Measurements from ENCODE around the gene PTGER3. TPM values are rescaled to one million over a fixed set of nuclear protein-coding genes. Genes with fewer than 3 reads are reported as not detected.

PTGER3 gene
- total RNA-seq, 6 donors from 2014 or later = 0.44 to 4.9 (median 1.4) TPM; not detected in 1

DNA sequence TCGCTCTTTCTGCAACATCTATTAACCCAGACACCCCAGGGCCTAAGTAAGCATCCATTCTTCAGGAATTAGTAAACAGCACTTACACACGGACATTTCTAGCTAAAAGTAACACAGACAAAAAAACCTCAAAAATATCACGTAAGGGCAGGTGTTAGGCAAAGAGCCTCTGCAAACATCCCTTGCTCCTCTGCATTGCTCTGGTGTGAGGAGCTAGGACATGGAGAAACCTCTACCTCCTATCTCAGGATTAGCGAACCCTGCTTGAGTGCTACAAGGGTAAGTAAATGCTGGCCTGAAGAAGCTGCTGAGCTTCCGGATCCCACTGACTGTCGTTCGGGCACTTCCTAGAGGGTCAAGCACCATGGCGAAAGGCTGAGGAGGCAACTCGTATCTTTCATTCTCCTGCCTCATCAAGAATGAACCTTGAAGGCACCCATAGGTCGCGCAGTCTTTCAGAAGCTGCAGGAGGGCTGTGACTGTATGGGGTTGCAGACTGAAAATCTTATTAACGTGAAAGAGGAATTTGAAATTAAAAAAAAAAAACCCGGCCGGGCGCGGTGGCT, 2.1 kb downstream of the PTGER3 start:
- Histone ChIP-seq H3K4me3 (no peak overlapping the region), H3K27me3 (peaks cover 0 to 21% (median 13%) of the 10 kb centered on the region in 4 donors)

DNA sequence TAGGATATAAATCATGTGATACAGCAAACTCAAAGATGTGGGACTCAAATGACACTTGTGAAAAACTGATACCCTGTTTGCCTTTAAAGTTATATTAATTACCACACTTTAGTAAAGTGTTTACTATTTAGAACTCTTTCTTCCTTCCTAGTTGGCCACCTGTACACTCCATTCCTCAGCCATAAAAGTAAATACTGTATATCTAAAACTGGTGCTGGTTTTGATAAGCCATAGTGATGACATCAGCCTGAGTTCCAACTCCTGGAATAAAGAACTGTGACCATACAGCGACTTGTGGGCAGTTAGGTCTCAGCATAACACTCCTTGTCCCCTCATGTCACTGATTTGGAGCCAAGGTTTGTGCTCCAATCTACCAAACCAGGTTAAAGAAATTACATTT, 2.8 kb downstream of the PTGER3 start:
- H3K27ac ChIP-seq = no peak overlapping the region
- TF ChIP-seq POLR2AphosphoS5 (IDR thresholded peaks at IDR 0.05) (no peak), EP300 (IDR thresholded peaks at IDR 0.05) (no peak), POLR2A (IDR thresholded peaks at IDR 0.05) (no peak)
- TF ChIP-seq, protein P1, sequence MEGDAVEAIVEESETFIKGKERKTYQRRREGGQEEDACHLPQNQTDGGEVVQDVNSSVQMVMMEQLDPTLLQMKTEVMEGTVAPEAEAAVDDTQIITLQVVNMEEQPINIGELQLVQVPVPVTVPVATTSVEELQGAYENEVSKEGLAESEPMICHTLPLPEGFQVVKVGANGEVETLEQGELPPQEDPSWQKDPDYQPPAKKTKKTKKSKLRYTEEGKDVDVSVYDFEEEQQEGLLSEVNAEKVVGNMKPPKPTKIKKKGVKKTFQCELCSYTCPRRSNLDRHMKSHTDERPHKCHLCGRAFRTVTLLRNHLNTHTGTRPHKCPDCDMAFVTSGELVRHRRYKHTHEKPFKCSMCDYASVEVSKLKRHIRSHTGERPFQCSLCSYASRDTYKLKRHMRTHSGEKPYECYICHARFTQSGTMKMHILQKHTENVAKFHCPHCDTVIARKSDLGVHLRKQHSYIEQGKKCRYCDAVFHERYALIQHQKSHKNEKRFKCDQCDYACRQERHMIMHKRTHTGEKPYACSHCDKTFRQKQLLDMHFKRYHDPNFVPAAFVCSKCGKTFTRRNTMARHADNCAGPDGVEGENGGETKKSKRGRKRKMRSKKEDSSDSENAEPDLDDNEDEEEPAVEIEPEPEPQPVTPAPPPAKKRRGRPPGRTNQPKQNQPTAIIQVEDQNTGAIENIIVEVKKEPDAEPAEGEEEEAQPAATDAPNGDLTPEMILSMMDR (IDR thresholded peaks at IDR 0.05) = no peak
- no peaks in the 10 kb centered on the region for H3K9me3 ChIP-seq
- 61 to 83% methylated on average over 1 of the region's 1 CpG for WGBS, 2 donors
- DNase-seq (no peak), ATAC-seq (ENCODE audit: low FRiP score in 2 of 2) (no peak)
- no peak overlapping the region for H3K4me3 ChIP-seq
- H3K4me1 ChIP-seq = peaks cover 15 to 22% (median 17%) of the 10 kb centered on the region in 4 donors
- peaks cover 0 to 21% (median 13%) of the 10 kb centered on the region in 4 donors for H3K27me3 ChIP-seq
- no peaks in the 10 kb centered on the region for H3K36me3 ChIP-seq

More for the DNA sequence above, 2.1 kb downstream of the PTGER3 start:
- Histone ChIP-seq H3K9me3 (no peaks in the 10 kb centered on the region), H3K27ac (no peak overlapping the region), H3K4me1 (peaks cover 15 to 22% (median 17%) of the 10 kb centered on the region in 4 donors), H3K36me3 (no peaks in the 10 kb centered on the region)
- DNase-seq (no peak), ATAC-seq (ENCODE audit: low FRiP score in 2 of 2) (no peak)
- 81 to 90% methylated on average over 16 of the region's 16 CpGs for WGBS, 2 donors
- no peak for TF ChIP-seq POLR2AphosphoS5 (IDR thresholded peaks at IDR 0.05)
- TF ChIP-seq, protein P1 (IDR thresholded peaks at IDR 0.05) = no peak

DNA sequence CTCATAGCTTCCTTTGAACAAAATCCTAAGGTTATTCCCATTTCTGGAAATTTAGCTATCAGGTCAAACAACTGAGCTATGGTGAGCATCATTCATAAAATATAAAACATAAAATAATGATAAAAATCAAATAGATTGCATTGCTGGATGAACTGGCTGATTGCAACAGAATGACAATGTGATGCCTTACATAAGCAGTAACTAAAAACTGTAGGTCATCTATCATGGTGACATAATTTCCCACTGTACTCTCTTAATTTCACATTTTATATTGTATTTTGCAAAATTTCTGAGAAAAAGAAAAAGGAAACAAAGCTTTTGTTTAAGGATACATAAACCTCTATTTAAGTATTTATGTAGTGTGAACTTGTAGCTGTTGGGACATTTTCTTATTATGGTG, 4.6 kb downstream of the PTGER3 start:
- DNase-seq (no peak), ATAC-seq (ENCODE audit: low FRiP score in 2 of 2) (no peak)
- TF ChIP-seq, protein P1 (IDR thresholded peaks at IDR 0.05) = no peak
- TF ChIP-seq POLR2A (IDR thresholded peaks at IDR 0.05) = no peak
- no peak for TF ChIP-seq EP300 (IDR thresholded peaks at IDR 0.05)
- no peak for TF ChIP-seq POLR2AphosphoS5 (IDR thresholded peaks at IDR 0.05)
- H3K9me3 ChIP-seq = no peaks in the 10 kb centered on the region
- H3K4me1 ChIP-seq = peaks cover 15 to 19% (median 17%) of the 10 kb centered on the region in 4 donors
- H3K4me3 ChIP-seq = no peak overlapping the region
- H3K27me3 ChIP-seq = peaks cover 0 to 19% (median 11%) of the 10 kb centered on the region in 4 donors
- H3K27ac ChIP-seq = no peak overlapping the region
- H3K36me3 ChIP-seq = no peaks in the 10 kb centered on the region

DNA sequence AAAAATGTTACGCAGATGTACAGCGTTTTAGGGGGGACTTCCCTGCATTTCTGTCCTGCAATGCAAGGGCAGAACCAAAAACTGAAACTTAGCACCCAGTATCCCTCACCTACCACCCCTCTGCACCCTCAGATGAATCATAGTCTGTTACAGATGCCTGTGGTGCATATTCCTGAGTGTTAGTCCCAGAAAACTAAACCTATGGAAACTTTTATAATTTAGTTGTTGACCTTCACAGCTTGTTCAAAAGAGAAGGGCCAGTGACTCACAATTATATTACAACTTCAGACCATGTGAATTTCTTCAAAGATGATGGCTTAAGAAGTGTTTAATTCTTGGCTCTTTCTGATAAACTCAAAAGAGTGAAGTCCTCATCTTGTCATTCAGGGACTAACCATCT, 5.8 kb downstream of the PTGER3 start:
- ATAC-seq (ENCODE audit: low FRiP score in 2 of 2) = no peak

More for the DNA sequence above, 5.8 kb downstream of the PTGER3 start:
- H3K9me3 ChIP-seq = no peaks in the 10 kb centered on the region
- H3K4me3 ChIP-seq = no peak overlapping the region
- H3K4me1 ChIP-seq = peaks cover 3 to 6% (median 5%) of the 10 kb centered on the region in 4 donors
- WGBS, 2 donors = 74 to 84% methylated on average over 2 of the region's 2 CpGs
- H3K27ac ChIP-seq = no peak overlapping the region
- TF ChIP-seq EP300 (IDR thresholded peaks at IDR 0.05) = no peak
- TF ChIP-seq POLR2A (IDR thresholded peaks at IDR 0.05) = no peak
- TF ChIP-seq, protein P1 (IDR thresholded peaks at IDR 0.05) = no peak
- no peak for TF ChIP-seq POLR2AphosphoS5 (IDR thresholded peaks at IDR 0.05)
- no peaks in the 10 kb centered on the region for H3K36me3 ChIP-seq
- H3K27me3 ChIP-seq = peaks cover 0 to 6% (median 4%) of the 10 kb centered on the region in 4 donors
- DNase-seq = no peak

All from upper lobe of left lung (tissue), 6 donors.